Measurements from ENCODE around the gene FBRSL1.

The FBRSL1 gene

DNA sequence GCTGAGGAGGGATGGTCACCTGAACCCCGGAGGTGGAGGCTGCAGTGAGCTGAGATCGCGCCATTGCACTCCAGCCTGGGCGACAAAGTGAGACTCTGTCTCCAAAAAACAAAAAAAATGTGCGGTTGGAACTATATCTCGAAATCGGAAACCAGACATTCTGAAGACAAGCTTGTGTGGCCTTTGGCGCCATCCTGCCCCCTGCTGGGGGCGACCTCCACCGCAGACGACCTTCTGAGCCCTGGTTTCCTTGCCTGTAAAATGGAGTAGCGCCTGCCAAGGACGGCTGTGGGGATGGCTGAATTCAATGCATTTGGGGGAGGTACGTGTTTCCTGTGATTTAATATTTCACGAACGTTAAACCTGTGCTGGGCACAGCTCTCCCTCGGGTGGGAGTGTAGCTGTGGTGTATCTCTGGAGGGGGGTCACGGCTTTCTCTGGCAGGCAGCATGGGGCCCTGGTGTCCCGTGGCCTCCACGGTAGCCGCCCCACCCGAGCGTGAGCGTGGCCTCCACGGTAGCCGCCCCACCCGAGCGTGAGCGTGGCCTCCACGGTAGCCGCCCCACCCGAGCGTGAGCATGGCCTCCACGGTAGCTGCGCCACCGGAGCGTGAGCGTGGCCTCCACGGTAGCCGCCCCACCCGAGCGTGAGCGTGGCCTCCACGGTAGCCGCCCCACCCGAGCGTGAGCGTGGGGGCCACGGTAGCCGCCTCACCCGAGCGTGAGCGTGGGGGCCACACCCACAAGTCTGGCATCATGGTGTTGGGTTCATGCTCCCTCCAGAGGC, 65.1 kb downstream of the FBRSL1 start:
- TF ChIP-seq, protein P1, sequence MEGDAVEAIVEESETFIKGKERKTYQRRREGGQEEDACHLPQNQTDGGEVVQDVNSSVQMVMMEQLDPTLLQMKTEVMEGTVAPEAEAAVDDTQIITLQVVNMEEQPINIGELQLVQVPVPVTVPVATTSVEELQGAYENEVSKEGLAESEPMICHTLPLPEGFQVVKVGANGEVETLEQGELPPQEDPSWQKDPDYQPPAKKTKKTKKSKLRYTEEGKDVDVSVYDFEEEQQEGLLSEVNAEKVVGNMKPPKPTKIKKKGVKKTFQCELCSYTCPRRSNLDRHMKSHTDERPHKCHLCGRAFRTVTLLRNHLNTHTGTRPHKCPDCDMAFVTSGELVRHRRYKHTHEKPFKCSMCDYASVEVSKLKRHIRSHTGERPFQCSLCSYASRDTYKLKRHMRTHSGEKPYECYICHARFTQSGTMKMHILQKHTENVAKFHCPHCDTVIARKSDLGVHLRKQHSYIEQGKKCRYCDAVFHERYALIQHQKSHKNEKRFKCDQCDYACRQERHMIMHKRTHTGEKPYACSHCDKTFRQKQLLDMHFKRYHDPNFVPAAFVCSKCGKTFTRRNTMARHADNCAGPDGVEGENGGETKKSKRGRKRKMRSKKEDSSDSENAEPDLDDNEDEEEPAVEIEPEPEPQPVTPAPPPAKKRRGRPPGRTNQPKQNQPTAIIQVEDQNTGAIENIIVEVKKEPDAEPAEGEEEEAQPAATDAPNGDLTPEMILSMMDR (conservative IDR thresholded peaks at IDR 0.05; ENCODE audit: low read depth, low read length), result peak; percentile 49
- DNase-seq (ENCODE audit: low read depth), result peak; percentile 23
- no peak overlapping the region for H3K4me3 ChIP-seq (ENCODE audit: low read depth, low read length)

DNA sequence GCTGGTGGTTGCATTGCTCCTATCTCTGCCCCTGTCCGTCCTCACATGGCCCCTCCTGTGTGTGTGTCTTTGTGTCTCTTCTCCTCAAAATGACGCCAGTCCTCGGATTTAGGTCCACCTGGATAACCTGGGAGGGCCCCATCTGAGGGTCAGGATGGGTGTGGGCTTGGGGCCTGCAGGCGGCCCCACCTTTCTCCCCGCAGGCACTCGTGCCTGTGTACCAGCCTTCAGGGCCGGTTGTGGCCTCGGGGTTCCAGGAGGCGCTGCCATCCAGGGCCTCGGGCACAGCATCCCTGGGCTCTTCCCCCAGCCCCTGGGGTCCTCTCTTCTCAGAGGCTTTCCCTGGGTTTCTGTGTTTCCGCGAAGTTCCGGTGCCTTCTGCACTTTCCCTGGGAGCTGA, 65.7 kb downstream of the FBRSL1 start:
- no peak for DNase-seq (ENCODE audit: low read depth)
- TF ChIP-seq, protein P1 (conservative IDR thresholded peaks at IDR 0.05; ENCODE audit: low read depth, low read length), result no peak
- no peak overlapping the region for H3K4me3 ChIP-seq (ENCODE audit: low read depth, low read length)

DNA sequence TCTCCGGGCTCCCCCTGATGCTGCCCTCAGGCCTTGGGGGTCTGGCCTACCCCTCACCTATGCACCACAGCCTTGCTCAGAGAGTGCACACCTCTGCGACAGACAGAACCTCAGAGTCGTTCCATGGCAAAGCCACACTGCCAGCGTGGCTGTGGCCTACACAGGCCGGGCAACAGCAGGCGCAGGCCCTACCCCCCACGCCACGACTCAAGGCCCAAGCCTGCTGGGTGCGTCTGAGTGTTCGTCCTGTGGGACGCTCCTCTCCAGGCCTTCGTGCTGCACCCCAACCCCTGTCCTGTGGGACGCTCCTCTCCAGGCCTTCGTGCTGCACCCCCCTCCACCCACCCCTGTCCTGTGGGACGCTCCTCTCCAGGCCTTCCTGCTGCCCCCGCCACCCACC, 66.3 kb downstream of the FBRSL1 start:
- H3K4me3 ChIP-seq (ENCODE audit: low read depth, low read length), result no peak overlapping the region
- no peak for DNase-seq (ENCODE audit: low read depth)
- TF ChIP-seq, protein P1 (conservative IDR thresholded peaks at IDR 0.05; ENCODE audit: low read depth, low read length), result no peak

DNA sequence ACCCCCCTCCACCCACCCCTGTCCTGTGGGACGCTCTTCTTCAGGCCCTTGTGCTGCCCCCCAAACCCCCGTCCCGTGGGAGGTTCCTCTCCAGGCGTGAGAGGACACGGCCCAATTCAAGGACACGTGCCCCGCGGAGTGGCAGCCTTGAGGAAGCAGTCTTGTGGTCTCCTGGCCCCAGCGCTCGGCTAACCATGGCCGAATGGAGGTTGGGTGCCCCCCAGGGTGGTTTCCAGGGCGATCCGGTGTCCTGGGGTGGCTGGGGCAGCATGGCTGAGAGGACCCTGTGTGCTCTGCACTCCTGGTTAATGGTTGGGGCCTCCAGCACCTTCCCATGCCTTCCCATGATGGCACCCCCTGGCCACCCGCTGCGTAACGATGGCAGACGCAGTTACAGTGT, 66.8 kb downstream of the FBRSL1 start:
- no peak for DNase-seq (ENCODE audit: low read depth)
- TF ChIP-seq, protein P1 (conservative IDR thresholded peaks at IDR 0.05; ENCODE audit: low read depth, low read length), result no peak
- H3K4me3 ChIP-seq (ENCODE audit: low read depth, low read length), result no peak overlapping the region

DNA sequence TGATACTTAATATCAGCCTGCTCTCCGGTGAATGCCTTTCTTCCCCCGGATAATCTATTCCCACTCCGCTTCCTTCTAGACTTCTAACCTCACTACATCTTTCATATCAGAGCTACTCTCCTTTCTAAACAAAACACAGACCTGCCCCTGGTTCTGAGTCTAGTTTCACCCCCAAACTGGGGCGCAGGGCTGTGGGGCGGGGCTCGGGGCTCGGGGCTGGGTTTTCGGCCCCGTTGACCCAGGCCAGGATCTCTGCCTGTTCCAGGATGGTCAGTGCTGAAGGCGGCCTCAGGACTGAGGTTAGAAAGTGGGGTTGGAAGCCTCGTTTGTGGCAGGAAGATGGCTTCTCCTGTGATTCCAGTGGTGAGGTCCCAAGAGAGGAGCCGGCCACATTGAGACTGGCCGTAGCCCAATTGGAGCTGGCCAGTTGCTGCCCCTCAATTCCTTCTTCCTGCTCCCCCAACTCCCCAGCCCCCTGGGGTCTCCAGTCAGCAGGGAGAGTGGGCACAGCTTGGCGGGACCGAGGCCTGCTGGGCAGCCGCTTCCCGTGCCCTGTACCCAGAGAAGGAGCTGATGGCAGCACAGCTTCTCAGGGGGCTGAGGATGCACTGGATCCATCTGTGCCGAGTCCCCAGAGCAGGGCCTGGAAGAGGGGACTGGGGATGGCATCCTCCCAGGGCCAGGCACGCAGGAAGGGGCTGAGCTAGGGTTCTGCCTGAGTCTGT, 67.5 kb downstream of the FBRSL1 start:
- no peak overlapping the region for H3K4me3 ChIP-seq (ENCODE audit: low read depth, low read length)
- DNase-seq (ENCODE audit: low read depth), result no peak
- TF ChIP-seq, protein P1 (conservative IDR thresholded peaks at IDR 0.05; ENCODE audit: low read depth, low read length), result no peak

DNA sequence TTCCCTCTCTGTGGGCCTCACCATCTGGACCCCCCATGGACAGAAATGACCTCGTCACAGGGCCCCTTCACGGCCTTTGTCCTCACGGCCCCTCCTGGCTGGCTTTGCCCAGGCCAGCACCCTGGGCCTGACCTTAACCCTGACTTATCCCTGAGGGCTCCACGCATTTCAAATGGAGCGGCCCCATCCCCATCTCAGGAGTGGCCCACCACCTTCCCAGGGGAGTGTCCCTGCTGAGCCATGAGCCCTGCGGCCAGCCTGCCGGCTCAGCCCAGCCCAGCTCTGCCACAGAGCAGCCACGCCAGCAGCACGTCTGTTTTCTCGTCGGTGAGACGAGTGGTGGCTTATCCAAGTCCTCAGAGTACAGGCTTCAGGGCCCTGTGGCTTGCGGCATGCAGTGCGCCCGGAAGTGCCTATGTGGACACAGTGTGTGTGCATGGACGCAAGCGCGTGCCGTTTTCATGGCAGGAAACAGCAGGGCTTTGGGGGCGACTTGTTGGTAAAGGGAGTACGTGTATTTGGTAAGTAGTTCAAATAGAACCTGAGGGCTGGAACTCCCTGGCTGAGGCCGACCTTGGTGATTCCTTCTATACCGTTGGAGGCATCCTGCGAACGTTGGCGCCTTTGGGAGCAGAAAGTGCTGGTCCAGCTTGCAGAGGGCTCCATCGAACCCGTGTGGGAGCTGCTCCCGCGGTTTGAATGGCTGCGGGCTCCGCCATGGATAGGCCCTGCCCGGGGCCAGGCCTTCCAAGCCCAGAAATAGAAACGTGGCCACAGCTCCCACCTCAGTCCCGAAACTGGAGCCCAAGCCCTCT, 68.3 kb downstream of the FBRSL1 start:
- H3K4me3 ChIP-seq (ENCODE audit: low read depth, low read length), result no peak overlapping the region
- no peak for DNase-seq (ENCODE audit: low read depth)
- TF ChIP-seq, protein P1 (conservative IDR thresholded peaks at IDR 0.05; ENCODE audit: low read depth, low read length), result no peak

All from choroid plexus epithelial cell (primary cell).